K562 (cell line): ENCODE results near the gene ATOH8. TPM values are rescaled to one million over a fixed set of nuclear protein-coding genes. Genes with fewer than 3 reads are reported as not detected.

ENCODE experiments used
- ATAC-seq: fragments of 200-7000 bp; cut with Tn5 transposase; 3 replicates; pipeline ENCODE4 v1.9.1; 2020; ENCODE audit warnings: moderate library complexity
- BruUV-seq: library from RNA; stranded (reverse); fragments of 400-500 nt; replicated peaks from 2 replicates; lab custom pipeline; 2021; lab: Mats Ljungman, UMichigan
- CTCF ChIA-PET: fragments of 300-600 bp; formaldehyde crosslinking; extraction: SDS; loops from one replicate; lab custom pipeline; 2021; ENCODE audit warnings: low intra/inter-chr PET ratio; lab: Yijun Ruan, JAX
- POLR2A ChIA-PET: fragments of 300-600, 350-650 bp; sonication (Branson Sonifier 250); formaldehyde crosslinking; extraction: SDS; loops from one replicate; lab custom pipeline; 2021; ENCODE audit warnings: antibody characterized with exemption, inconsistent platforms; lab: Yijun Ruan, JAX
- DNase-seq, 4 experiments: peaks; one replicate each; pipeline versions ENCODE4 v3.0.0 to v3.0.0-alpha.2; 2011 to 2018; ENCODE audit warnings: low spot score in 3 of 4, mixed read lengths in 3 of 4; ENCODE audit errors: extremely low read depth in 1 of 4
- FAIRE-seq: peaks from 2 replicates; lab custom pipeline; 2011; peaks lifted over from hg19 to GRCh38; lab: Jason Lieb, UNC
- H2AFZ ChIP-seq: 2 replicates; pipeline ENCODE4 v1.6.0; 2011; ENCODE audit warnings: low read depth, low read length, control low read depth, inconsistent platforms
- H3K27ac ChIP-seq: fragments of 200-600 bp; 3 replicates; pipeline ENCODE4 v1.8.0; 2011; ENCODE audit warnings: low read depth, mild to moderate bottlenecking, control low read depth, inconsistent platforms, low read length, moderate library complexity, mixed read lengths; ENCODE audit errors: extremely low read depth
- H3K27me3 ChIP-seq, 2 experiments: fragments of 300-600 bp in 1 of 2; 2 replicates in 1 of 2; 3 replicates in 1 of 2; pipeline versions ENCODE4 v1.6.0 to v1.8.0; 2011; ENCODE audit warnings: inconsistent platforms in 2 of 2, low read length in 2 of 2, mild to moderate bottlenecking in 1 of 2, mixed read lengths in 1 of 2, moderate library complexity in 1 of 2; ENCODE audit not compliant: control insufficient read depth in 2 of 2, insufficient read depth in 2 of 2
- H3K36me3 ChIP-seq: fragments of 300-600 bp; 3 replicates; pipeline ENCODE4 v1.8.0; 2011; ENCODE audit warnings: mild to moderate bottlenecking, low read length, inconsistent platforms; ENCODE audit not compliant: control insufficient read depth, insufficient read depth
- H3K4me1 ChIP-seq, 2 experiments: fragments of 200-600 bp in 1 of 2; replicated peaks in 1 of 2; 2 replicates in 1 of 2; 3 replicates in 1 of 2; pipeline versions ENCODE4 v1.5.1 to v1.8.0; 2011; ENCODE audit warnings: inconsistent platforms in 2 of 2, low read length in 2 of 2, mild to moderate bottlenecking in 1 of 2, mixed read lengths in 1 of 2, moderate library complexity in 1 of 2; ENCODE audit not compliant: control insufficient read depth in 2 of 2, insufficient read depth in 2 of 2
- H3K4me2 ChIP-seq: 2 replicates; pipeline ENCODE4 v1.6.1; 2011; ENCODE audit warnings: low read length, control low read depth, inconsistent platforms, mixed read lengths; ENCODE audit not compliant: insufficient read depth
- H3K4me3 ChIP-seq: fragments of 200-600 bp; sonication (generic), shearing (Covaris generic); 2 replicates; pipeline ENCODE4 v1.5.1; 2016; ENCODE audit warnings: control low read depth, inconsistent platforms
- H3K79me2 ChIP-seq: fragments of 200-600 bp; 3 replicates; pipeline ENCODE4 v1.8.0; 2011; ENCODE audit warnings: low read length, inconsistent platforms; ENCODE audit not compliant: control insufficient read depth, insufficient read depth
- H3K9ac ChIP-seq, 2 experiments: 2 replicates each; pipeline versions ENCODE4 v1.6.0 to v1.6.1; 2011; ENCODE audit warnings: low read depth in 2 of 2, low read length in 2 of 2, control low read depth in 1 of 2, inconsistent platforms in 1 of 2, mild to moderate bottlenecking in 1 of 2, mixed read lengths in 1 of 2; ENCODE audit not compliant: insufficient read depth in 1 of 2
- H3K9me1 ChIP-seq: one replicate; pipeline ENCODE4 v1.6.0; 2011; ENCODE audit warnings: inconsistent platforms, mild to moderate bottlenecking, low read length, moderate library complexity; ENCODE audit not compliant: control insufficient read depth, insufficient read depth
- H3K9me3 ChIP-seq: replicated peaks from 2 replicates; pipeline ENCODE4 v1.5.1; 2011; ENCODE audit warnings: low read depth, low read length, inconsistent platforms; ENCODE audit not compliant: control insufficient read depth, insufficient read depth
- H4K20me1 ChIP-seq: replicated peaks from 2 replicates; pipeline ENCODE4 v1.6.1; 2011; ENCODE audit warnings: low read length, inconsistent platforms, mixed read lengths; ENCODE audit not compliant: control insufficient read depth, insufficient read depth
- GATAD2A ChIP-seq: fragments of 450-650 bp; IDR thresholded peaks from 2 replicates; pipeline ENCODE4 v1.6.1; 2017
- HSF4 ChIP-seq: fragments of 250-450 bp; sonication (Bioruptor Pico); IDR thresholded peaks from 2 replicates; pipeline ENCODE4 v2.1.2; 2022; ENCODE audit warnings: mild to moderate bottlenecking, moderate library complexity, borderline replicate concordance
- NFE2L1 ChIP-seq: fragments of 450-650 bp; IDR thresholded peaks from 2 replicates; pipeline ENCODE4 v1.6.1; 2016; ENCODE audit warnings: missing genetic modification characterization, low read depth, mild to moderate bottlenecking, missing compliant biosample characterization, moderate library complexity, borderline replicate concordance
- NRF1 ChIP-seq, 2 experiments: fragments of 450-650 bp; IDR thresholded peaks in 1 of 2; conservative IDR thresholded peaks in 1 of 2; 2 replicates each; pipeline ENCODE4 v1.6.1; 2014; ENCODE audit warnings: mild to moderate bottlenecking in 2 of 2
- SMAD4 ChIP-seq: fragments of 250-450 bp; sonication (Bioruptor Pico); conservative IDR thresholded peaks from 2 replicates; pipeline ENCODE4 v1.8.0; 2021; ENCODE audit warnings: inconsistent platforms, mild to moderate bottlenecking, moderate library complexity
- STAG1 ChIP-seq: sonication (generic); formaldehyde crosslinking; IDR thresholded peaks from 2 replicates; pipeline ENCODE4 v1.5.0; 2020; ENCODE audit warnings: missing genetic modification reagents, borderline replicate concordance
- ZNF695 ChIP-seq: fragments of 450-650 bp; formaldehyde crosslinking; IDR thresholded peaks from 2 replicates; pipeline ENCODE4 v1.4.0; 2020; ENCODE audit warnings: mild to moderate bottlenecking, moderate library complexity
- WGBS: fragments of 100-300 bp; shearing (Covaris generic); methylation state at CpG from one replicate; pipeline ENCODE4 v1.1.6; 2016; ENCODE audit warnings: low coverage, mixed read lengths; ENCODE audit not compliant: insufficient coverage; ENCODE audit errors: missing lambda C conversion rate; 5-methylcytosine and 5-hydroxymethylcytosine counted together
- in situ Hi-C: fragments of 300-500 bp; cut with MboI; formaldehyde crosslinking; loops from 4 replicates; pipeline ENCODE4 v1.15.0; 2018; ENCODE audit warnings: inconsistent platforms, mixed read lengths
- intact Hi-C: fragments of 100-400 bp; cut with micrococcal nuclease; formaldehyde crosslinking; loops from 2 replicates; pipeline ENCODE4 v1.14.2; 2022
- polyA plus RNA-seq, 8 experiments: library from polyadenylated mRNA; depleted of rRNA in 4 of 8; stranded (reverse) in 5 of 8; unstranded in 3 of 8; fragments of >200 nt; fragmentation: Nextera tagmentation in 2 of 8; fragmentation: Illumina TruSeq in 1 of 8; extraction: Ambion mirVana in 2 of 8; extraction: Trizol in 1 of 8; gene quantifications; 2 replicates each; pipeline versions ENCODE4 v1.2.1 to v1.2.3, GENCODE V29; 2011 to 2014; ENCODE audit warnings: inconsistent platforms in 1 of 8, missing spikeins in 1 of 8
- total RNA-seq, 7 experiments: library from RNA; depleted of rRNA in 6 of 7; stranded (reverse); fragments of >200 nt in 6 of 7; fragmentation: Illumina TruSeq in 2 of 7; extraction: Trizol in 2 of 7; gene quantifications; 2 replicates each; pipeline versions ENCODE4 v1.2.1 to v1.2.3, GENCODE V29; 2011 to 2021; ENCODE audit warnings: low replicate concordance in 1 of 7

Gene ATOH8
- total and polyA plus RNA-seq, 9 of the 15 experiments (the other 6 are each of a cell fraction or from before 2014, with no cell fraction given) = not detected

DNA sequence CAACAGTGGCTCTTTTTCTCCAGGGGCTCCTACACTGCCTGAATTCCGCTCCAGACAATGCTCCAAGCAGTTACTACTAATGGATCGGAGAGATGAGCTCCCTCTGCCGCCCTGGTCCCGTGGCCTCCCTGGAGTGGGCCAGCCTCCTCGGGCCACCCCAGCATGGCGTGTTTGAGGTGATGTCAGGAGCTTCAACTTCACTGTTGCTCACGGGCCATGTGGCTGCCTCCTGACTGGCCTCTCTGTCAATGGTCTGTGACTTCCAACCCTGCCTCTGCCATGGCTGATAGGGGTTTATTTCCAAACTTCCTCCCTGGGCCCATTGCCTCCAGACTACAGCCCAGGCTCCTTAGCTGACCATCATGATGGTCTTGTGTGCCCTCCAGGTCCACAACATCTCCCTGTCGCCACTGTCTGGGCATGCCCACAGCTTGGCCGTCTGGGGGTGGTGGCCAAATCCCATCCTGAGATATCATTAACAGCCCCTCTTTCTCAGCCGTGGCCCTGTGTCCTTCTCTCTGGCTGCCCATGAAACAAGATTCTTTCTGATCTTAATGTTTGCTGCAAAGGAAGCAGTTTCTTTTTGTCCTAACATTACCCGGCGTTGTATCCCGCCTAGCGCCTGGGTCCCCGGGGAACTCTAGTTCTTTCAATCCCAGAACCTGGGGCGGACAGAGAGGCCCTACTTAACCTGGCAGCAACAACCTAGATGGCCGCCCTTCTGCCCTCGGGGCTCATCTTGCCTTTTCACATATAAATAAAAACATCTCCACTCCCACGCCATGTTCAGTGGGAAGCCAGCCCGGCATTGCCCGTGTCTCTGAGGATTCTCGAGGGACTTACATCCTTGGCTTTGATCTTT, 38.1 kb downstream of the ATOH8 start:
- Histone ChIP-seq H3K9me1 (no peaks in the 10 kb centered on the region), H3K27me3 (peaks cover 64 to 90% of the 10 kb centered on the region in 2 experiments), H3K36me3 (no peaks in the 10 kb centered on the region), H3K4me3 (no peak overlapping the region), H3K9me3 (no peaks in the 10 kb centered on the region), H2AFZ (no peak overlapping the region), H4K20me1 (no peaks in the 10 kb centered on the region), H3K79me2 (no peaks in the 10 kb centered on the region), H3K4me1 (peaks cover 0 to under 1% of the 10 kb centered on the region in 2 experiments; a peak in 1 of 5 replicates), H3K9ac (0 out of 4 replicates have a peak overlapping the region, but pooled peaks of 1 of the 2 experiments have one; percentile 22), H3K27ac (no peak overlapping the region), H3K4me2 (no peak overlapping the region)
- BruUV-seq = no TSS peak
- FAIRE-seq (no peak), ATAC-seq (no peak; the same call in 1 of the 3 replicates), DNase-seq (no peak)
- no peak for TF ChIP-seq SMAD4 (CRISPR knock-in tag)
- TF ChIP-seq STAG1 (CRISPR knock-in tag) = no peak
- TF ChIP-seq HSF4 = no peak
- TF ChIP-seq GATAD2A = no peak
- no peak for TF ChIP-seq NFE2L1 (tag)
- TF ChIP-seq ZNF695 (CRISPR knock-in tag) = no peak
- no peak for TF ChIP-seq NRF1 (conservative IDR thresholded peaks at IDR 0.05 in 1 of 2, IDR thresholded peaks at IDR 0.05 in 1 of 2)
- 3% methylated on average over 22 of the region's 22 CpGs for WGBS
- intact Hi-C loops = no loop called here
- in situ Hi-C loops = no loop called here
- CTCF ChIA-PET = no interaction called here
- POLR2A ChIA-PET = interaction anchor here (1.0 kb wide), 1 partner anchor 23 kb away, joined by 5 read pairs; no protein-coding TSS in a partner anchor
